Hepatocyte (in vitro differentiated cells): ENCODE results near the gene NEK1. TPM values are rescaled to one million over a fixed set of nuclear protein-coding genes. Genes with fewer than 3 reads are reported as not detected.

Source experiments
- DNase-seq: peaks from one replicate; pipeline ENCODE4 v3.0.0-alpha.2; 2016; ENCODE audit warnings: low spot score
- H2AFZ ChIP-seq: fragments of 200-600 bp; sonication (generic); 2 replicates; pipeline ENCODE4 v1.6.0; 2016; ENCODE audit warnings: antibody characterized with exemption, mild to moderate bottlenecking
- H3K27ac ChIP-seq: fragments of 200-600 bp; sonication (generic); 2 replicates; pipeline ENCODE4 v1.5.1; 2016; ENCODE audit warnings: mild to moderate bottlenecking
- H3K27me3 ChIP-seq: fragments of 200-600 bp; sonication (generic); 2 replicates; pipeline ENCODE4 v1.6.1; 2016
- H3K36me3 ChIP-seq: fragments of 200-600 bp; sonication (generic); replicated peaks from 2 replicates; pipeline ENCODE4 v1.5.1; 2016; ENCODE audit warnings: low read depth; ENCODE audit not compliant: insufficient read depth
- H3K4me1 ChIP-seq: fragments of 200-600 bp; sonication (generic); 2 replicates; pipeline ENCODE4 v1.5.1; 2016; ENCODE audit warnings: mild to moderate bottlenecking, moderate library complexity; ENCODE audit not compliant: insufficient read depth
- H3K4me2 ChIP-seq: fragments of 200-600 bp; sonication (generic); 2 replicates; pipeline ENCODE4 v1.6.0; 2016
- H3K4me3 ChIP-seq: fragments of 200-600 bp; sonication (generic); 2 replicates; pipeline ENCODE4 v1.5.1; 2016; ENCODE audit warnings: mild to moderate bottlenecking
- H3K79me2 ChIP-seq: fragments of 200-600 bp; sonication (generic); 2 replicates; pipeline ENCODE4 v1.6.0; 2017; ENCODE audit warnings: mild to moderate bottlenecking
- H3K9me2 ChIP-seq: fragments of 200-600 bp; sonication (generic); replicated peaks from 2 replicates; pipeline ENCODE4 v1.6.0; 2017; ENCODE audit warnings: mild to moderate bottlenecking; ENCODE audit not compliant: insufficient read depth
- H3K9me3 ChIP-seq: fragments of 200-600 bp; sonication (generic); 2 replicates; pipeline ENCODE4 v1.5.1; 2016; ENCODE audit warnings: low read depth, mild to moderate bottlenecking
- H4K20me1 ChIP-seq: fragments of 200-600 bp; sonication (generic); 2 replicates; pipeline ENCODE4 v1.6.0; 2016; ENCODE audit warnings: mild to moderate bottlenecking; ENCODE audit not compliant: insufficient read depth, poor library complexity, severe bottlenecking
- EZH2 ChIP-seq: fragments of 200-600 bp; sonication (generic); IDR thresholded peaks from 2 replicates; pipeline ENCODE4 v1.6.1; 2016; ENCODE audit warnings: antibody characterized with exemption, mild to moderate bottlenecking, borderline replicate concordance
- EZH2phosphoT487 ChIP-seq: fragments of 200-600 bp; sonication (generic); IDR thresholded peaks from one replicate; pipeline ENCODE4 v1.6.1; 2018; ENCODE audit warnings: antibody characterized with exemption, mild to moderate bottlenecking, low read depth, moderate library complexity; ENCODE audit not compliant: unreplicated experiment, severe bottlenecking
- WGBS: methylation state at CpG from one replicate; pipeline ENCODE4 v1.1.6; 2016; ENCODE audit warnings: low lambda C conversion rate; ENCODE audit errors: missing lambda C conversion rate; 5-methylcytosine and 5-hydroxymethylcytosine counted together
- polyA plus RNA-seq: library from polyadenylated mRNA; unstranded; fragments of >200 nt; fragmentation: Nextera tagmentation; extraction: Ambion mirVana; gene quantifications from 2 replicates; pipeline ENCODE4 v1.2.1, GENCODE V29; 2016
- total RNA-seq: library from RNA; depleted of rRNA; stranded (reverse); fragments of >200 nt; gene quantifications from 2 replicates; pipeline ENCODE4 v1.2.3, GENCODE V29; 2014
- TF ChIP-seq, protein P1 (sequence below): fragments of 200-600 bp; sonication (generic); IDR thresholded peaks from 2 replicates; pipeline ENCODE4 v1.5.1; 2016; ENCODE audit warnings: antibody characterized with exemption, mild to moderate bottlenecking; ENCODE audit not compliant: poor library complexity

The NEK1 gene
- total and polyA plus RNA-seq, 2 experiments from 2014 or later = 7.8 to 10.4 TPM

DNA sequence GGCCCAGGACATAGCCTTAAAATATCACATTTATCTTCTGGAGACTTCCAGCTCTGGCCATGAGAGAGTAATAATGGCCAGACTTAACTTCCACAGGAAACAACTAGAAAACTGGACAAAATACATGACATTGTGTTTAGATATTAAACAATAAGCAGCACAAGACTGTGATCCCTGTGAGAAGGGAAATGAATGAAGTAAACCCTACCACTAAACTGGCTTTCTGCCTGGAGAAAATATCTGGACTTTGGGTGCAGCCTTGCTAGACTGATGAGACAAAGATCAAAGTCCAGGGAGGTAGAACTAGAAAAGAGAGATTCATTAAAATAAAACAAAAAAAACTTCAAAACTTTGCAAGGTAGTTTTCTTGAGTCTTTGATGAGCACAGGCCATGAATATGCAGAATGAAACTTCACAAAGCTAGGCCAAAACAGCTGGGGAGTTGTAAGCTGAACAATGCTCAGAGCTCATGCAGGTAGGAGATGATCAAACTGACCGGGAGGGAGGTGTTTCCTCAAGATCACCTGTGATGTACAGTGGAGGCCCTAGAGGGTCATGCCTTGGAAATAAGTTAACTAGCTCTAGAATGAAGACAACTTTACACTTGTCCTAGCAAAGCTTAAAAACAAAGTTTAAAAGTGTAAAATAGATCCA, 194.6 kb downstream of the NEK1 start:
- Histone ChIP-seq H4K20me1 (no peaks in the 10 kb centered on the region), H2AFZ (no peak overlapping the region), H3K27ac (no peak overlapping the region), H3K9me2 (no peaks in the 10 kb centered on the region), H3K9me3 (no peaks in the 10 kb centered on the region), H3K4me3 (no peak overlapping the region), H3K27me3 (no peaks in the 10 kb centered on the region), H3K4me2 (no peak overlapping the region), H3K4me1 (no peaks in the 10 kb centered on the region), H3K79me2 (no peaks in the 10 kb centered on the region), H3K36me3 (no peaks in the 10 kb centered on the region)
- TF ChIP-seq, protein P1, sequence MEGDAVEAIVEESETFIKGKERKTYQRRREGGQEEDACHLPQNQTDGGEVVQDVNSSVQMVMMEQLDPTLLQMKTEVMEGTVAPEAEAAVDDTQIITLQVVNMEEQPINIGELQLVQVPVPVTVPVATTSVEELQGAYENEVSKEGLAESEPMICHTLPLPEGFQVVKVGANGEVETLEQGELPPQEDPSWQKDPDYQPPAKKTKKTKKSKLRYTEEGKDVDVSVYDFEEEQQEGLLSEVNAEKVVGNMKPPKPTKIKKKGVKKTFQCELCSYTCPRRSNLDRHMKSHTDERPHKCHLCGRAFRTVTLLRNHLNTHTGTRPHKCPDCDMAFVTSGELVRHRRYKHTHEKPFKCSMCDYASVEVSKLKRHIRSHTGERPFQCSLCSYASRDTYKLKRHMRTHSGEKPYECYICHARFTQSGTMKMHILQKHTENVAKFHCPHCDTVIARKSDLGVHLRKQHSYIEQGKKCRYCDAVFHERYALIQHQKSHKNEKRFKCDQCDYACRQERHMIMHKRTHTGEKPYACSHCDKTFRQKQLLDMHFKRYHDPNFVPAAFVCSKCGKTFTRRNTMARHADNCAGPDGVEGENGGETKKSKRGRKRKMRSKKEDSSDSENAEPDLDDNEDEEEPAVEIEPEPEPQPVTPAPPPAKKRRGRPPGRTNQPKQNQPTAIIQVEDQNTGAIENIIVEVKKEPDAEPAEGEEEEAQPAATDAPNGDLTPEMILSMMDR = no peak
- TF ChIP-seq EZH2phosphoT487 (no peak), EZH2 (no peak)
- no peak for DNase-seq
- WGBS = 50% methylated on average over 1 of the region's 1 CpG

DNA sequence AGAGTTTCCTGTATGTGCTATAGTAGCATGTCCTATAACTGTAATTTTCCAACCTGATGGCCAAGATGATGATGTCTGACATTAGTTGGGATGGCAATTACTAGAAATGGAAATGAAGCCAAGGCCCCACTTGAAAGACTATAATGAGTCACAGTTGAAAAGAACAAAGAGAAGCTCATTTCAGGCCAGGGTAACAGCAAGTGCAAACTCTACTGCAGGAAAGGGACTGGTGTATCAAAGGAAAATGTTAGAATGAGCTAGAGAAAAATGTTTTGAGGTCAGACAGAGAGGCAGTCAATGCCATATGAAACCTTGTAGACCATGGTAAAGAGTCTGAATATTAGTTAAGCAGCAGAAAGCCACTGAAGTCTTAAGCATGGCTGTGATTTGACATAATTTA, 195.4 kb downstream of the NEK1 start:
- H3K4me2 ChIP-seq = no peak overlapping the region
- H3K9me2 ChIP-seq = no peaks in the 10 kb centered on the region

DNA sequence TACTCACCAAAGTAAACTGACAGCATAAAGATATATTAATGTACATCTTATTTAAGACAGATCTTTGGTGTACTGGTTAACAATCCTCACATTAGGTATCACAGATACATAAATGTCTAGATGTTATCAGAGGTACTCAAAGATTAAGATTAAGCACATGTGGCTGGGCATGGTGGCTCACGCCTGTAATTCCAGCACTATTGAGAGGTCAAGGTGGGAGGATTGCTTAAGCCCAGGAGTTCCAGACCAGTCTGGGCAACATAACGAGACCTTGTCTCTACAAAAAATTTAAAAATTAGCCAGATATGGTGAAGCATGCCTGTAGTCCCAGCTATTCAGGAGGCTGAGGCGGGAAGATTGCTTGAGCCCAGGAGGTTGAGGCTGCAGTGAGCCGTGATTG, 195.9 kb downstream of the NEK1 start:
- no peaks in the 10 kb centered on the region for H3K9me3 ChIP-seq
- no peaks in the 10 kb centered on the region for H3K79me2 ChIP-seq
- no peak overlapping the region for H3K27ac ChIP-seq
- WGBS = 96% methylated on average over 4 of the region's 4 CpGs
- H4K20me1 ChIP-seq = no peaks in the 10 kb centered on the region
- no peaks in the 10 kb centered on the region for H3K27me3 ChIP-seq
- no peaks in the 10 kb centered on the region for H3K4me1 ChIP-seq
- no peak overlapping the region for H3K4me3 ChIP-seq
- TF ChIP-seq, protein P1 = no peak
- no peak for TF ChIP-seq EZH2phosphoT487
- TF ChIP-seq EZH2 = no peak
- H2AFZ ChIP-seq = no peak overlapping the region
- H3K4me2 ChIP-seq = no peak overlapping the region
- no peaks in the 10 kb centered on the region for H3K36me3 ChIP-seq
- no peak for DNase-seq
- no peaks in the 10 kb centered on the region for H3K9me2 ChIP-seq

More for the DNA sequence above, 195.4 kb downstream of the NEK1 start:
- Histone ChIP-seq H3K36me3 (no peaks in the 10 kb centered on the region), H3K27ac (no peak overlapping the region), H3K79me2 (no peaks in the 10 kb centered on the region), H3K4me3 (no peak overlapping the region), H2AFZ (no peak overlapping the region), H3K4me1 (no peaks in the 10 kb centered on the region), H3K9me3 (no peaks in the 10 kb centered on the region), H4K20me1 (no peaks in the 10 kb centered on the region), H3K27me3 (no peaks in the 10 kb centered on the region)
- TF ChIP-seq EZH2 (no peak), EZH2phosphoT487 (no peak)
- TF ChIP-seq, protein P1 = no peak
- no peak for DNase-seq

DNA sequence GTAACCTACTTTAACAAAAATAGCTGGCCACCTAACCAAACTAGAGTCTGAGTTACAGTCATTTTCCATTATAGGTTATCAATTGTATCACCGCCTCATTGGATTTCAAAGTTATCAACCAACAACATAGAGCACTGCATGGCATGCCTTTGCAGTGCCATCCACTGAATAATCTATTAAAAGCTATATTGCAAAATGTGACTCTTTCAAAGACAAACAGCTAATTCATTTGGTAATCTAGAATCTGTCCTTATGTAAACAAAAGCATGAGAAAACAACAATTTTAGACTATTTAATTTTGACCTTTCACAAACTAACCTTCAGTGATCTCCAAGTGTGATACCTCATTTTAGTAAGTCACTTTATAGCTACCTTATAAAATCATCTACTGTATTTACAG, 197.5 kb downstream of the NEK1 start:
- no peak overlapping the region for H3K4me2 ChIP-seq
- H3K36me3 ChIP-seq = no peaks in the 10 kb centered on the region
- H2AFZ ChIP-seq = no peak overlapping the region
- H3K9me3 ChIP-seq = no peaks in the 10 kb centered on the region
- H3K27me3 ChIP-seq = no peaks in the 10 kb centered on the region
- no peaks in the 10 kb centered on the region for H4K20me1 ChIP-seq
- H3K79me2 ChIP-seq = no peaks in the 10 kb centered on the region
- 100% methylated on average over 1 of the region's 1 CpG for WGBS
- no peak overlapping the region for H3K27ac ChIP-seq
- TF ChIP-seq EZH2 (no peak), EZH2phosphoT487 (no peak)
- TF ChIP-seq, protein P1 = no peak
- H3K4me3 ChIP-seq = no peak overlapping the region
- H3K9me2 ChIP-seq = no peaks in the 10 kb centered on the region
- no peaks in the 10 kb centered on the region for H3K4me1 ChIP-seq
- DNase-seq = no peak
